Hematopoietic multipotent progenitor cell treated with erythropoietin and hydrocortisone succinate and interleukin-3 and kit ligand, for 17 days (in vitro differentiated cells): Measurements from ENCODE around the gene BAG3.

Experiments
- DNase-seq: peaks from one replicate; pipeline ENCODE4 v3.0.0-alpha.2; 2015; ENCODE audit warnings: low spot score

BAG3 gene

GRCh38 chr10:119667562-119668328, 16.6 kb downstream of the BAG3 start:
- DNase-seq = no peak

- DNase-seq = no peak
These were observed 17.3 kb downstream of the BAG3 start for GRCh38 chr10:119668461-119668860.

- DNase-seq = no peak
These were observed 18.2 kb downstream of the BAG3 start for GRCh38 chr10:119669331-119669730.

GRCh38 chr10:119669975-119670640, 18.9 kb downstream of the BAG3 start:
- DNase-seq = no peak

GRCh38 chr10:119670717-119671116, 19.5 kb downstream of the BAG3 start:
- no peak for DNase-seq

GRCh38 chr10:119671381-119671780, 20.2 kb downstream of the BAG3 start:
- DNase-seq = no peak

GRCh38 chr10:119672291-119672690, 21.1 kb downstream of the BAG3 start:
- no peak for DNase-seq

GRCh38 chr10:119673271-119673670, 22.1 kb downstream of the BAG3 start:
- DNase-seq = no peak

GRCh38 chr10:119675483-119676170, 24.4 kb downstream of the BAG3 start:
- no peak for DNase-seq

GRCh38 chr10:119677126-119677525, 25.9 kb downstream of the BAG3 start:
- no peak for DNase-seq

GRCh38 chr10:119677904-119678755, 26.9 kb downstream of the BAG3 start:
- DNase-seq = no peak

- no peak for DNase-seq
These were observed 28.3 kb downstream of the BAG3 start for GRCh38 chr10:119679480-119679829.

GRCh38 chr10:119680050-119680449, 28.9 kb downstream of the BAG3 start:
- no peak for DNase-seq

GRCh38 chr10:119680650-119681081, 29.5 kb downstream of the BAG3 start:
- no peak for DNase-seq

GRCh38 chr10:119686465-119687191, 35.4 kb downstream of the BAG3 start:
- peak; percentile 83 for DNase-seq

- DNase-seq = no peak
These were observed 36.2 kb downstream of the BAG3 start for GRCh38 chr10:119687192-119688032.

GRCh38 chr10:119688033-119688508, 36.9 kb downstream of the BAG3 start:
- no peak for DNase-seq

GRCh38 chr10:119689016-119689580, 37.9 kb downstream of the BAG3 start:
- no peak for DNase-seq

- DNase-seq = no peak
These were observed 40.5 kb downstream of the BAG3 start for GRCh38 chr10:119691726-119692125.
